Endothelial cell (in vitro differentiated cells): ENCODE data around the gene CD84. TPM values are rescaled to one million over a fixed set of nuclear protein-coding genes. Genes with fewer than 3 reads are reported as not detected.

Source experiments
- DNase-seq: peaks from one replicate; pipeline ENCODE4 v3.0.0; 2021; ENCODE audit warnings: low spot score
- H3K27ac Mint-ChIP-seq: one replicate; pipeline ENCODE4 v1.8.0; 2021; ENCODE audit warnings: mixed read lengths, inconsistent platforms; ENCODE audit not compliant: unreplicated experiment
- H3K27me3 Mint-ChIP-seq: one replicate; pipeline ENCODE4 v1.8.0; 2021; ENCODE audit warnings: mild to moderate bottlenecking, moderate library complexity, mixed read lengths, inconsistent platforms; ENCODE audit not compliant: unreplicated experiment
- H3K36me3 Mint-ChIP-seq: one replicate; pipeline ENCODE4 v1.8.0; 2021; ENCODE audit warnings: mild to moderate bottlenecking, low read depth, mixed read lengths, inconsistent platforms; ENCODE audit not compliant: unreplicated experiment
- H3K4me1 Mint-ChIP-seq: one replicate; pipeline ENCODE4 v1.8.0; 2021; ENCODE audit warnings: mild to moderate bottlenecking, mixed read lengths, inconsistent platforms; ENCODE audit not compliant: unreplicated experiment
- H3K4me3 Mint-ChIP-seq: one replicate; pipeline ENCODE4 v1.8.0; 2021; ENCODE audit warnings: mild to moderate bottlenecking, mixed read lengths, inconsistent platforms; ENCODE audit not compliant: unreplicated experiment
- H3K9me3 Mint-ChIP-seq: one replicate; pipeline ENCODE4 v1.8.0; 2021; ENCODE audit warnings: mixed read lengths, inconsistent platforms; ENCODE audit not compliant: unreplicated experiment
- total RNA-seq: library from RNA; stranded (reverse); fragmentation: NEBNext Ultra II Directional; extraction: Animal tissue kit (Norgen Biotek cat#: 25700); gene quantifications from one replicate; pipeline ENCODE4 v1.2.1, GENCODE V29; 2021; ENCODE audit not compliant: unreplicated experiment
- TF ChIP-seq, protein P1 (sequence below): fragments of 200-600 bp; sonication (generic); IDR thresholded peaks from one replicate; pipeline ENCODE4 v1.5.0; 2021; ENCODE audit warnings: antibody characterized with exemption; ENCODE audit not compliant: unreplicated experiment

CD84 gene
- total RNA-seq, 1 donor from 2014 or later: not detected

GRCh38 chr1:160618327-160618726 is 39.0 kb upstream of the CD84 start:
- peaks cover 9% of the 10 kb centered on the region for H3K4me1 Mint-ChIP-seq
- H3K27me3 Mint-ChIP-seq: peaks cover 4% of the 10 kb centered on the region
- TF ChIP-seq, protein P1, sequence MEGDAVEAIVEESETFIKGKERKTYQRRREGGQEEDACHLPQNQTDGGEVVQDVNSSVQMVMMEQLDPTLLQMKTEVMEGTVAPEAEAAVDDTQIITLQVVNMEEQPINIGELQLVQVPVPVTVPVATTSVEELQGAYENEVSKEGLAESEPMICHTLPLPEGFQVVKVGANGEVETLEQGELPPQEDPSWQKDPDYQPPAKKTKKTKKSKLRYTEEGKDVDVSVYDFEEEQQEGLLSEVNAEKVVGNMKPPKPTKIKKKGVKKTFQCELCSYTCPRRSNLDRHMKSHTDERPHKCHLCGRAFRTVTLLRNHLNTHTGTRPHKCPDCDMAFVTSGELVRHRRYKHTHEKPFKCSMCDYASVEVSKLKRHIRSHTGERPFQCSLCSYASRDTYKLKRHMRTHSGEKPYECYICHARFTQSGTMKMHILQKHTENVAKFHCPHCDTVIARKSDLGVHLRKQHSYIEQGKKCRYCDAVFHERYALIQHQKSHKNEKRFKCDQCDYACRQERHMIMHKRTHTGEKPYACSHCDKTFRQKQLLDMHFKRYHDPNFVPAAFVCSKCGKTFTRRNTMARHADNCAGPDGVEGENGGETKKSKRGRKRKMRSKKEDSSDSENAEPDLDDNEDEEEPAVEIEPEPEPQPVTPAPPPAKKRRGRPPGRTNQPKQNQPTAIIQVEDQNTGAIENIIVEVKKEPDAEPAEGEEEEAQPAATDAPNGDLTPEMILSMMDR: no peak
- DNase-seq: no peak
- H3K9me3 Mint-ChIP-seq: no peaks in the 10 kb centered on the region
- H3K27ac Mint-ChIP-seq: no peak overlapping the region
- H3K36me3 Mint-ChIP-seq: peaks cover 3% of the 10 kb centered on the region
- no peak overlapping the region for H3K4me3 Mint-ChIP-seq

GRCh38 chr1:160615660-160616059 is 36.4 kb upstream of the CD84 start:
- Mint-ChIP-seq H3K27ac (peak overlapping the region; percentile 39), H3K27me3 (peaks cover 6% of the 10 kb centered on the region), H3K4me1 (peaks cover 8% of the 10 kb centered on the region), H3K4me3 (no peak overlapping the region), H3K36me3 (peaks cover 3% of the 10 kb centered on the region), H3K9me3 (no peaks in the 10 kb centered on the region)
- no peak for DNase-seq
- TF ChIP-seq, protein P1: no peak

DNA sequence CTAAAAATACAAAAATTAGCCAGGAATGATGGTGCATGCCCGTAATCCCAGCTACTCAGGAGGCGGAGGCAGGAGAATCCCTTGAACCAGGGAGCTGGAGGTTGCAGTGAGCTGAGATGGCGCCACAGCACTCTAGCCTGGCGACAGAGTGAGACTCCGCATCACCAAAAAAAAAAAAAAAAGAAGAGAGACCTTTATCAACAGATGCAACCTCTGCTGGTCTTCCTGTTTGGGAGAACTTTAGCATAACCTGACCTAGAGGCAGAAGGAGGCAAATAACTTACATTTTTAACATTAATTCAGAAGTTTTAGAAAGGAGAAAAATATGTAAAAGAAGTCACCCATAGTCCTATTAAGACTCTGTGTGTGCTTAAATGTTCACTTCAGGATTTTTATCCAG is 35.1 kb upstream of the CD84 start:
- H3K9me3 Mint-ChIP-seq: no peaks in the 10 kb centered on the region
- H3K4me3 Mint-ChIP-seq: no peak overlapping the region
- no peak overlapping the region for H3K27ac Mint-ChIP-seq
- H3K27me3 Mint-ChIP-seq: peaks cover 6% of the 10 kb centered on the region
- H3K36me3 Mint-ChIP-seq: peaks cover 3% of the 10 kb centered on the region
- peaks cover 10% of the 10 kb centered on the region for H3K4me1 Mint-ChIP-seq
- no peak for DNase-seq
- TF ChIP-seq, protein P1: no peak

GRCh38 chr1:160612613-160613218 is 33.4 kb upstream of the CD84 start:
- TF ChIP-seq, protein P1: no peak
- H3K27me3 Mint-ChIP-seq: peaks cover 3% of the 10 kb centered on the region
- no peak overlapping the region for H3K27ac Mint-ChIP-seq
- no peaks in the 10 kb centered on the region for H3K9me3 Mint-ChIP-seq
- H3K4me3 Mint-ChIP-seq: no peak overlapping the region
- DNase-seq: no peak
- H3K36me3 Mint-ChIP-seq: no peaks in the 10 kb centered on the region
- peaks cover 11% of the 10 kb centered on the region for H3K4me1 Mint-ChIP-seq

DNA sequence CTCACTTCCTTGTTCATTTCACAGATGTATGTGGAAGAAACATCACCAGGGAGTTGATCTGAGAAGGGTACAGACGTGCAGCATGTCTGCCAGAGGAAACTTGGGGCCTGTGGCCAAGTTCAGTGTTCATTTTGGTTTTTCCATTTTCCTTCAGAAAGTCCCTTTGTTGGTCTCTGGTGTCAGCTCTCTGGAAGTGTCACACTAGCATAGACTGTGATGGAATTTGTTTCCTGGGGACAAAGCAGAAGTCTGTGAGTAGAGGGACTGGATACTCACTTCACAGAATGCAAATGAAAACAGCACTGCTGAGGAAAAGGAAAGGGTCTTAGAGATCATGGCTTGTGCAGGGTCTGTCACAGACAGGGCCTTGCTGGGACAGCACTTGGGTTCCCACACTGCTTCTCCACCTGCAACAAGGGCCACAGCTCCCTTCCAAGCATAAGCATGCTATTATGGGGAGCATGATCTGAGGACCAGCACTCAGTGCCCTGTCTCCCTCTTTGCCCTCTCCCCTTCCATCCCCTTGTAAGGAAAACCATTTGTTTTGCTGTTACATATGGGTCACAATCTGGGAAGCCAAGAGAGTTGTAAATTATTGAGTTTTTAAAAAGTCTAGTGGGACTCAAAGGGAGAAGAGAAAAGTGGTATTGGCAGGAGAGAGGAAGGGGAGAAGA is 31.4 kb upstream of the CD84 start:
- no peaks in the 10 kb centered on the region for H3K9me3 Mint-ChIP-seq
- no peaks in the 10 kb centered on the region for H3K36me3 Mint-ChIP-seq
- DNase-seq: no peak
- no peak overlapping the region for H3K4me3 Mint-ChIP-seq
- H3K4me1 Mint-ChIP-seq: peaks cover 26% of the 10 kb centered on the region
- H3K27ac Mint-ChIP-seq: no peak overlapping the region
- TF ChIP-seq, protein P1: no peak
- peaks cover 3% of the 10 kb centered on the region for H3K27me3 Mint-ChIP-seq
